Stimulated activated CD8-positive, alpha-beta memory T cell treated with anti-CD3 and anti-CD28 coated beads, Interleukin-12 subunit alpha, Interleukin-12 subunit beta, amount 100 ng/mL, for 4 hours (primary cell): Measurements from ENCODE around the gene BBS2.
A peak's percentile ranks its signal among the peaks of the same experiment; 100 is the strongest.

Experiments used
- DNase-seq: peaks from one replicate; pipeline ENCODE4 v3.0.0-alpha.2; 2020; ENCODE audit warnings: low read depth

The BBS2 gene

GRCh38 chr16:56519459-56520250 lies at the start of gene BBS2:
Gene BBS2, minus strand, starts transcription at chr16:56520024. Its CDS starts 162 bp downstream, at chr16:56519862.
- DNase-seq: peak; percentile 87

- no peak for DNase-seq
These were observed 45.1 kb upstream of the BBS2 start, which contains the start of gene MT4 for GRCh38 chr16:56564793-56565477. Gene MT4, plus strand, starts transcription at chr16:56565073. Its CDS starts 56 bp downstream, at chr16:56565129.

- DNase-seq: no peak
These were observed 41.3 kb upstream of the BBS2 start for GRCh38 chr16:56561126-56561525.

GRCh38 chr16:56560447-56560846 lies 40.6 kb upstream of the BBS2 start:
- no peak for DNase-seq

GRCh38 chr16:56559109-56559508 lies 39.3 kb upstream of the BBS2 start:
- DNase-seq: no peak

GRCh38 chr16:56558024-56558747 lies 38.4 kb upstream of the BBS2 start:
- DNase-seq: no peak

- no peak for DNase-seq
These were observed 34.6 kb upstream of the BBS2 start for GRCh38 chr16:56554441-56554840.

GRCh38 chr16:56551796-56552738 lies 32.2 kb upstream of the BBS2 start:
- DNase-seq: no peak

- DNase-seq: no peak
These were observed 30.0 kb upstream of the BBS2 start for GRCh38 chr16:56549744-56550385.

GRCh38 chr16:56549161-56549560 lies 29.3 kb upstream of the BBS2 start:
- no peak for DNase-seq

GRCh38 chr16:56547949-56548567 lies 28.2 kb upstream of the BBS2 start:
- DNase-seq: no peak

GRCh38 chr16:56547120-56547948 lies 27.5 kb upstream of the BBS2 start:
- DNase-seq: no peak

GRCh38 chr16:56542039-56542438 lies 22.2 kb upstream of the BBS2 start:
- DNase-seq: no peak

- no peak for DNase-seq
These were observed 19.8 kb upstream of the BBS2 start for GRCh38 chr16:56539656-56540055.

GRCh38 chr16:56538331-56538730 lies 18.5 kb upstream of the BBS2 start:
- DNase-seq: no peak

- DNase-seq: no peak
These were observed 15.1 kb upstream of the BBS2 start for GRCh38 chr16:56534847-56535383.

GRCh38 chr16:56532714-56533113 lies 12.9 kb upstream of the BBS2 start:
- no peak for DNase-seq

- DNase-seq: no peak
These were observed 11.0 kb upstream of the BBS2 start for GRCh38 chr16:56530872-56531271.

GRCh38 chr16:56525236-56525635 lies 5.4 kb upstream of the BBS2 start:
- DNase-seq: no peak

GRCh38 chr16:56520251-56520577 lies 390 bp upstream of the BBS2 start:
- DNase-seq: no peak
